ENCODE data around the gene ABHD12B. TPM values are rescaled to one million over a fixed set of nuclear protein-coding genes. Genes with fewer than 3 reads are reported as not detected.
"Not testable (repeated sequence)": the region's sequence is repeated elsewhere in the genome, so short reads cannot be mapped to it uniquely, and the experiment has no call there.

The ABHD12B gene
- total RNA-seq, 1 experiment from 2014 or later, result not detected

DNA sequence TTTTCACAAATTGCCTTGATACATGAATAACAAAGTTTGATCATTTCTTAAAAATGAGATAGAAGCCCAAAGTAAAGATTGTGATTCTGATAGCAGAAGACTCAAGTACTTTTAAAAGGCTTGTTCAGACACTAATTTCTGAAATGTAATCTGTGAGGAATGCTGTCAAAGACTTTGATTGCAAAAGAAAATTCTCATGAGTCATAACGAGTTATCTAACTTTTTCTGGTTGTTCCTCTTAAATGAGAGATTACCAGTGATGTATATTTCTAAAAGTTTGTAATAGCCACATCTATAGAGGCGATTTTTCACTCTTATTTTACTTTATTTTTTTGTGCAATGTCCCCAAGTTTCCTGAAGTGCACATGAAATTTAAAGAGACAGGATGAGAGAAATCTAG lies 65.5 kb downstream of the ABHD12B start:
- Mint-ChIP-seq H3K27ac (ENCODE audit: unreplicated experiment) (no peak overlapping the region), H3K36me3 (ENCODE audit: insufficient read depth, unreplicated experiment) (no peaks in the 10 kb centered on the region), H3K27me3 (ENCODE audit: unreplicated experiment) (no peaks in the 10 kb centered on the region), H3K9me3 (ENCODE audit: low read depth, unreplicated experiment) (no peaks in the 10 kb centered on the region), H3K4me1 (ENCODE audit: low read depth, unreplicated experiment) (peaks cover 32% of the 10 kb centered on the region), H3K4me3 (ENCODE audit: low read depth, unreplicated experiment) (no peak overlapping the region)
- intact Hi-C loops (cut with micrococcal nuclease; ENCODE audit: unreplicated experiment), result no loop called here
- BruUV-seq (replicated peaks), result no TSS peak
- CTCF ChIA-PET, result interaction anchor here (0.8 kb wide), 1 partner anchor 24 kb away, joined by 3 read pairs; no protein-coding TSS in a partner anchor
- TF ChIP-seq, protein P1, sequence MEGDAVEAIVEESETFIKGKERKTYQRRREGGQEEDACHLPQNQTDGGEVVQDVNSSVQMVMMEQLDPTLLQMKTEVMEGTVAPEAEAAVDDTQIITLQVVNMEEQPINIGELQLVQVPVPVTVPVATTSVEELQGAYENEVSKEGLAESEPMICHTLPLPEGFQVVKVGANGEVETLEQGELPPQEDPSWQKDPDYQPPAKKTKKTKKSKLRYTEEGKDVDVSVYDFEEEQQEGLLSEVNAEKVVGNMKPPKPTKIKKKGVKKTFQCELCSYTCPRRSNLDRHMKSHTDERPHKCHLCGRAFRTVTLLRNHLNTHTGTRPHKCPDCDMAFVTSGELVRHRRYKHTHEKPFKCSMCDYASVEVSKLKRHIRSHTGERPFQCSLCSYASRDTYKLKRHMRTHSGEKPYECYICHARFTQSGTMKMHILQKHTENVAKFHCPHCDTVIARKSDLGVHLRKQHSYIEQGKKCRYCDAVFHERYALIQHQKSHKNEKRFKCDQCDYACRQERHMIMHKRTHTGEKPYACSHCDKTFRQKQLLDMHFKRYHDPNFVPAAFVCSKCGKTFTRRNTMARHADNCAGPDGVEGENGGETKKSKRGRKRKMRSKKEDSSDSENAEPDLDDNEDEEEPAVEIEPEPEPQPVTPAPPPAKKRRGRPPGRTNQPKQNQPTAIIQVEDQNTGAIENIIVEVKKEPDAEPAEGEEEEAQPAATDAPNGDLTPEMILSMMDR (IDR thresholded peaks at IDR 0.05; ENCODE audit: unreplicated experiment), result no peak
- DNase-seq, result no peak

DNA sequence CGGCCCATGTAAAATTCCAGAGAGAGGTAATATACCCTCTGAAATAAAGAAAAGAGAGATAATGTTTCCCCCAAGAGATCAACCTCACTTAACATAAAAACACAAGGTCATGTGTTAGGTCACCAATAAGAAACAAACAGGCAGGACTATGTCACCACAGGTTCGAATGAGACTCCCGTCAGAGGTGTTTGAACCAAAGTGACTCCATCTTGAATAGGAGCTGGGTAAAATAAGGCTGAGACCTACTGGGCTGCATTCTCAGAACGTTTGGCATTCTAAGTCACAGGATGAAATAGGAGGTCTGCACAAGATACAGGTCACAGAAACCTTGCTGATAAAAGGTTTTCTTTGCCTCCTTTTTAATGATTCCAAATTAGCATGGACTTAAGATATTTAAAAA lies 65.9 kb downstream of the ABHD12B start:
- CTCF ChIA-PET, result interaction anchor here (0.8 kb wide), 1 partner anchor 23 kb away, joined by 3 read pairs; no protein-coding TSS in a partner anchor

DNA sequence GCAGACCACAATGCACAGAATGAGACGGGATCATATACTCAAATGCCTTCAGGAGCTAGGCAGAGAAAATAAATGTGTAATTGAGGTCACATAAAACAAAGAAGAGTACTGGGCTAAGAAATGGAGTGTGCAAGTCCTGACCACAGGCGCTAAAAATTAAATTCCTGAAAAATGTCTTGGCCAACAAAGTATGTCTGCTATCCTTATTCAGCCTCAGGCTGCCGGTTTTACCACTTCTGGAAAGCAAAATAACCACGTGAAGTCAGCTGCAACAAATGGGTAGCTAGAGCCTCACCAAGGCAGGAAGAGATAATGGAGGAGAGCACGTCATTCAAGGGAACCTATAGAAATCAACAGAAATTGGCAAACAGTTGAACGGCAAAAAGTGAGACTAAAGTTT lies 69.3 kb downstream of the ABHD12B start:
- Mint-ChIP-seq H3K4me1 (ENCODE audit: low read depth, unreplicated experiment) (peaks cover 16% of the 10 kb centered on the region), H3K27ac (ENCODE audit: unreplicated experiment) (no peak overlapping the region)
- intact Hi-C loops (cut with micrococcal nuclease; ENCODE audit: unreplicated experiment), result no loop called here

More for the DNA sequence above, 65.9 kb downstream of the ABHD12B start:
- Mint-ChIP-seq H3K4me1 (ENCODE audit: low read depth, unreplicated experiment) (peaks cover 28% of the 10 kb centered on the region), H3K27me3 (ENCODE audit: unreplicated experiment) (no peaks in the 10 kb centered on the region), H3K36me3 (ENCODE audit: insufficient read depth, unreplicated experiment) (no peaks in the 10 kb centered on the region), H3K27ac (ENCODE audit: unreplicated experiment) (no peak overlapping the region), H3K9me3 (ENCODE audit: low read depth, unreplicated experiment) (no peaks in the 10 kb centered on the region), H3K4me3 (ENCODE audit: low read depth, unreplicated experiment) (no peak overlapping the region)
- intact Hi-C loops (cut with micrococcal nuclease; ENCODE audit: unreplicated experiment), result no loop called here
- no TSS peak for BruUV-seq (replicated peaks)
- TF ChIP-seq, protein P1 (IDR thresholded peaks at IDR 0.05; ENCODE audit: unreplicated experiment), result no peak
- DNase-seq, result no peak

DNA sequence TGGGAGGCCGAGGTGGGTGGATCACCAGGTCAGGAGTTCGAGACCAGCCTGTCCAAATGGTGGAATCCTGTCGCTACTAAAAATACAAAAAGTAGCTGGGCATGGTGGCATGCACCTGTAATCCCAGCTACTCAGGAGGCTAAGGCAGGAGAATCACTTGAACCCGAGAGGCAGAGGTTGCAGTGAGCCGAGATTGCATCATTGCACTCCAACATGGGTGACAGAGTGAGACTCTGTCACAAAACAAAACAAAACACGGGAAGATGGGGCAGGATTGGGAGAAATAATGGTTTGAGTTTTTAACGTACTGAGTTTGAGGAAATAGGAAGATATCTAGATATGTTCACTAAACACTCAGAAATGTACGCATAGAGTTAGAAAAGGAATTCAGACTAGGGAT lies 69.8 kb downstream of the ABHD12B start:
- H3K4me3 Mint-ChIP-seq (ENCODE audit: low read depth, unreplicated experiment); H3K9me3 Mint-ChIP-seq (ENCODE audit: low read depth, unreplicated experiment); intact Hi-C loops (cut with micrococcal nuclease; ENCODE audit: unreplicated experiment); DNase-seq; H3K27me3 Mint-ChIP-seq (ENCODE audit: unreplicated experiment); H3K27ac Mint-ChIP-seq (ENCODE audit: unreplicated experiment); BruUV-seq (replicated peaks): not testable (repeated sequence)
- H3K36me3 Mint-ChIP-seq (ENCODE audit: insufficient read depth, unreplicated experiment), result peaks cover 19% of the 10 kb centered on the region
- CTCF ChIA-PET, result interaction anchor here (0.5 kb wide), 1 partner anchor 81 kb away, joined by 6 read pairs; no protein-coding TSS in a partner anchor
- H3K4me1 Mint-ChIP-seq (ENCODE audit: low read depth, unreplicated experiment), result peaks cover 14% of the 10 kb centered on the region

More for the DNA sequence above, 69.3 kb downstream of the ABHD12B start:
- TF ChIP-seq, protein P1 (IDR thresholded peaks at IDR 0.05; ENCODE audit: unreplicated experiment), result no peak
- Mint-ChIP-seq H3K4me3 (ENCODE audit: low read depth, unreplicated experiment) (no peak overlapping the region), H3K27me3 (ENCODE audit: unreplicated experiment) (no peaks in the 10 kb centered on the region), H3K9me3 (ENCODE audit: low read depth, unreplicated experiment) (no peaks in the 10 kb centered on the region), H3K36me3 (ENCODE audit: insufficient read depth, unreplicated experiment) (peaks cover 19% of the 10 kb centered on the region)
- CTCF ChIA-PET, result interaction anchor here (0.5 kb wide), 1 partner anchor 81 kb away, joined by 6 read pairs; no protein-coding TSS in a partner anchor
- no peak for DNase-seq
- no TSS peak for BruUV-seq (replicated peaks)

DNA sequence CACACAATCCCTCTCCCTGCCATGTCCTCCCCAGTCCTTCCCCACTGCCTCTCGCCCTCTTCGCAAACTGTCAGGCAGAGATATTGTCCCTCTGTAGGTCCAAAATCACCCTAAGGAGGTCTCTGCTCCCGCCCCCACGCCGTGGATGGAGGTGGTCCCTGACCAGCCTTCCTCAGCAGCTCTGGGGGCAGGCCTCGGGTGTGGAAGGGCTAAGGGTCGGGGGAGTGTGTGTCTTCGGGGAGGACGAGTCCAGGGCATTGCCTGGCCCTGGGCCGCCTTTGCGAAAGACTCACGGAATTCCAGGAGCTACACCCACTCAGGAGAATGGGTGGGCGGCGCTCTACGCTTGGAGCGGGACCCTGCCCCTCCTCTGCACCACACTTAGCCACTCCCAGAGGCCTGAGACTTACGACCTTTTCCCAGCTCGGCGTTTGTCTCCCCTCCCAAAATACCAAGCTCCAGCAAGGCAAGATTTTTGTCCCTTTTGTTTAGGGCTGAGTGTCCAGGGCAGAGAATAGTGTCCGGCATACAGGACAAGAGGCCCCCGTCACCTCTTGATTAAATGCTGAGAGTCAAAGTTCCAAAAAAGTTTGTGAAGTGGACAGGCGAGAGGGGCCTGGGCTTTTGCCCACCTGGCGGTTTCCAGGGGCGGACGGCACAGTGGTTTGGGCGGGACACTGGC lies 71.5 kb downstream of the ABHD12B start:
- BruUV-seq (replicated peaks), result no TSS peak

More for the DNA sequence above, 71.5 kb downstream of the ABHD12B start:
- Mint-ChIP-seq H3K4me1 (ENCODE audit: low read depth, unreplicated experiment) (no peaks in the 10 kb centered on the region), H3K9me3 (ENCODE audit: low read depth, unreplicated experiment) (no peaks in the 10 kb centered on the region), H3K36me3 (ENCODE audit: insufficient read depth, unreplicated experiment) (peaks cover 19% of the 10 kb centered on the region), H3K27ac (ENCODE audit: unreplicated experiment) (no peak overlapping the region), H3K4me3 (ENCODE audit: low read depth, unreplicated experiment) (peak overlapping the region; percentile 80), H3K27me3 (ENCODE audit: unreplicated experiment) (no peaks in the 10 kb centered on the region)
- CTCF ChIA-PET, result interaction anchor here (0.6 to 1.4 kb wide), 3 partner anchors 45 to 108 kb away, joined by 3 to 5 read pairs (median 4); no protein-coding TSS in a partner anchor
- TF ChIP-seq, protein P1 (IDR thresholded peaks at IDR 0.05; ENCODE audit: unreplicated experiment), result no peak
- intact Hi-C loops (cut with micrococcal nuclease; ENCODE audit: unreplicated experiment), result no loop called here
- peak; percentile 27 for DNase-seq
